Measurements from ENCODE around the gene MTTP.

The MTTP gene

GRCh38 chr4:99642725-99643489 is 68.3 kb downstream of the MTTP start:
- no peak for DNase-seq

DNA sequence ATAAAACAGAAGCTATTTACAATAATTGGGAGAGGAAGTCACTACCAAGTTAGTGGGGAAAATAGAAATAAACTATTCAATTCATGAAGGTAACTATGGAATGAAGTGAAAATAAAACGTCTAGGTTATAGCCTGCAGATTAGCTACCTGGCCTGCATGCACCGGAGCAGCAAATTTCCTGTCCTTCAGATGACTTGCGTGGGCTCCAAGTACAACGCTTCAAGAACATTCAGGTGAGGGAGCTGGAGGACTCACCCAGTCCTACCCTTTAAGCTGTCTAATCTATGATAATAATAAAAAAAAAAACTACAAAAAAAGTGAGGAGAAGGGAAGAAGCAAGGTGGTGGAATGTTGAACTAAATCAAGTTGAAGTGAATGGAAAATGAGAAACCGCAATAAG is 69.8 kb downstream of the MTTP start:
- DNase-seq, result no peak

- DNase-seq, result no peak
These were observed 70.4 kb downstream of the MTTP start for GRCh38 chr4:99645036-99645435.

DNA sequence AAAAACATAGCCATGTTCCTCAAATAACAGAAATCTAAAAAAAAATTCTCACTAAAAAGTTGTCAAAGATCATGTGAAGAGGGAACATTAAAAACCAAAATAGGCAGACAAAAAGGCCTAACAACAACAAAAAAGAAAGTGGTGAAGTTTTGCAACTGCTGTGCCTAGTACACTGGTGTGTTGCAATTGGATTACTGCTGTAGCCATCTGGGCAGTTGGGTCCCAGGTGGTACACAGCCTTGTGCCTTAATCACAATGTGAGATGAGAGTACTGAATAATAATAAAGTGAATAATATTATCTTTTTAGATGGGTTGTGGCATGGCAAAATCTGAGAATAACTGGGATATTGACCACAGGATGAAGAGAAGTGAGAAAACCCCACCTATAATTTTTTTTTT is 71.0 kb downstream of the MTTP start:
- no peak for DNase-seq

DNA sequence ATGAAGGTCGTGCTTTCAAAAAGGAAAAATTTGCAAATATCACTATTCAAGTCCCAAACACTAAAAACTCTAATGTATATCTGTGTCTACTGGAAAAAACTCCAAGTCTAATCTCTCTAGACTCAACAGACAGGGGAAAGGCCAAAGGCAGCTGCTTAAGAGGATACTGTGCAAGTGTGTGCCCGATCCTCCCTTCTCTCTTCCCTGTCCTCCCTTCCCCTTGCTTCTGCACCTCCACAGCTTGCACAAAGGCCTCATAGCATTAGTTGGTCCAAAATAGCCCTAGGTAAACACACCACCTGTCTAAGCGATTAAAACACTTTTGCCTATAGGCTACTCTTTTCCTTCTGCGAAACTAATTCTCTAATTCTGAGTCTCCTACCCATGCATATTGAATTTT is 72.4 kb downstream of the MTTP start:
- DNase-seq, result no peak

- no peak for DNase-seq
These were observed 73.7 kb downstream of the MTTP start for GRCh38 chr4:99648321-99648720.

- no peak for DNase-seq
These were observed 74.6 kb downstream of the MTTP start for GRCh38 chr4:99649208-99649607.

DNA sequence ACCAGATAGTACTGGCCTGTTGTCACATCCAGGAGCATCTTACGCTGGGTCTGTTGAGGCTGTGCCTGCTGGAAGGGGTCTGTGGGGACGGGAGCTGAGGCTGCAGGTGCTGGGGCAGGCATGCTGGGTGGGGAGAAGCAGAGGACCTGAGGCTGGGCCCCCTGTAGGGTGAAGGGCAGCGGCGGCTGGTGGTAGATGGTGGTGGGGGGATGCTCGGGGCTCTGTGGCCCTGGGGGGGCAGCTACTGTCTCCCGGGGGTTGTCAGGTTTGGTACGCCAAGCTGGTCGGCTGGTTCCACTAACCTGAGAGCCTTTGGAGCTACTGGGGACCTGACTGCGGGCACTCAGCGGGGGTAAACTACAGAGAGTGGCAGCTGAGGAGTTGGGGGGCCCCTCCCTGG is 75.2 kb downstream of the MTTP start:
- no peak for DNase-seq

DNA sequence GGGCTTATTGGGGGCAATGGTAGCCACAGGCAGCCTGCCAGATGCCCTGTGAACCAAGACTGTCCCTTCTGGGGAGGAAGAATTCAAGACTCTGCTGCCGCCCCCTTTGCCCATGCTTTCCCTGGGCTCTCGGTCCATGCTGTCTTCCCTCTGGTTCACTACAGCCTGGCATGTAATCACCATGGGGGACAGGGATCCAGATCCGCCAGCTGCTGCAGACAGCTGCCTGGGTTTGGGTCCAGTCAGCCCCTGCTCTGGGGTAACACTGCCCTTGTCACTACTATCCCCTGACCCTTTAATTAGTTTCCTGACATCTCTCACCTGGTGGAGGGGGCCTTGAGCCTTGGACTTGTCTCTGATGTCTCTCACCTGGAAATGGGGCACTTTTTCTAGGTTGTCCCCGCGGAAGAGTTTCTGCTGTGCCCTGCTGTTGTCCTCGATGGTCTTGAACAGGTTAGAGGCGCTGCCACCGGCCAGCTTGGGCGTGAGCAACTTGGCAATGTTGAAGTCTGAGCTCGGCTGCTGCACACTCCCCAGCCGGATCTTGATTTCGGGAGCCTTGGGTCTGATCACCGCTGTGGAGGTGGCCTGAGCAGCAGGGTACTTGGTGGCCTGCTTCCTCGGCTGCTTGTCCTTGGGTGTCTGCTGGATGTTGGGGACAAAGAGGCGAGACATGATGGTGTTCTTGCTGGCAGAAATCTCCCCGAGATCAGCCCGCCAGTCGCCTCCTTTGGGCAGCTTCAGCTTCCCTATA is 76.6 kb downstream of the MTTP start:
- no peak for DNase-seq

DNA sequence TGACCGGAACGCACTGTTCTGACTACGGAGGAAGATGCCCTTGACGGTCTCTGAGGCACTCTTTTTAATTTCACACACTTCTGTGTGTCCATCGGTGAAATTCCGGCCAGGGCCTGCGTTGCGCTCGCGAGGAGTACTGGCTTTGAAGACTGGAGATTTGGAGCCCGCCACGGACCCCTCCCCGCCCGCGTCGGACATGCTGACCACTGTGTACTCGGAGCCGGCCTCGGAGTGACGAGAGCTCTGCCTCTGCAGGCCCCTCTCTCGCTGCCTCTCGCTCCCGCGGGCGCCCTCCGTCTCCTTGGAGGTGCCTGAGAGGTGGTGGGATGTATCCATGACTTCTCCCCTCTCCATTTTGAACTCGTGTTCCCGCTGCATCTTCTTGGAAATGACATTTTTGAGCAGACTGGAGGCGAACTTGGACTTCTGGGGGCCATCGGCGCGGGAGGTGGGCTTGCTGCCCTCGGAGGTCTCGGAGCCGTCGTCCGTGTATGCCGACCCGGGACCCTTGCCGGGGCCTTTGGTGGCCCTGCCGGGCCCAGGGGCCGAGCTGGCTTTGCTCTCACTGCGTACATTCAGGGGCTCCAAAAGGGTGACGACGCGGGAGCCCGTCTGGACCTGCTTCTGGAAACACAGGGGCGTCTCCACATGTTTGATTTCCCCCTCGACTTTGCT is 77.3 kb downstream of the MTTP start:
- no peak for DNase-seq

- no peak for DNase-seq
These were observed 78.2 kb downstream of the MTTP start for GRCh38 chr4:99652596-99653436.

DNA sequence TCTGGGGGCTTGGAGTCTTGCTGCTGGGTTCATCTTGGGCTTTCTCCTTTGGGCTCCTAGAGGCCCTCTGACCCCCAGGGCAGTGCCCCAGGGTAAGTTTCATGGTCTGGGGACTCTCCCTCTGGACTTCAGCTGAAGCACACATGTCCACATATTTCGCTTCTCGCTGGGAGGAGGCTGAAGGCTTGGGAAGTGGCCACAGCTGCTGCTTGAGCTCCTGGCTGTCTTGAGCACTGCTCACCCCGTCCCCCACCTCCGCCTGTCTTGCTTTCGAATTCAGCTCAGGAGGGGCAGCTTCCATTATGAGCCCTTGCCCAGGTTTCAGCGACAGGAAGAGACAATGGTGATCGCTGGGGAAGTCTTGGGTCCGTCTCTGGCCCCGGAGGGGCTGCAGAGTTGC is 79.3 kb downstream of the MTTP start:
- DNase-seq, result no peak

DNA sequence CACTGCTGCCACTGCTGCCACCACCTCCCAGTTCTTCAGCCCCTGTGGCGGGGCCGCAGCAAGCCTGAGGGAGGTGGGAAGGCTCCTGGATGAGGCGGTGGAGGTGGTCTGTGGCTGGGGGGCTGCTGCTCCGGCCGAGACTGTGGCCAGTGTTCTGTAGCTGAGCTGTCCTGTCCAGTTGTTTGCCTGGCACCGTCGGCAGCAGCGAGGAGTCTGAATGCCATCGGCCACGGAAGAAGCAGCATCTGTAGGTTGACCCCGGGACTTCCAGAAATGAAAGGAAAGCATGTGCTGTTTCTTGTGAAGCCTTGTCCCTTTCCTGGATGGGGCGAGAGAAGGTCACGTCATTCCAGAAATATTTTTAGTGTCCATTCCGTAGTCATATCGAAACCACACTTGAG is 79.7 kb downstream of the MTTP start:
- no peak for DNase-seq

DNA sequence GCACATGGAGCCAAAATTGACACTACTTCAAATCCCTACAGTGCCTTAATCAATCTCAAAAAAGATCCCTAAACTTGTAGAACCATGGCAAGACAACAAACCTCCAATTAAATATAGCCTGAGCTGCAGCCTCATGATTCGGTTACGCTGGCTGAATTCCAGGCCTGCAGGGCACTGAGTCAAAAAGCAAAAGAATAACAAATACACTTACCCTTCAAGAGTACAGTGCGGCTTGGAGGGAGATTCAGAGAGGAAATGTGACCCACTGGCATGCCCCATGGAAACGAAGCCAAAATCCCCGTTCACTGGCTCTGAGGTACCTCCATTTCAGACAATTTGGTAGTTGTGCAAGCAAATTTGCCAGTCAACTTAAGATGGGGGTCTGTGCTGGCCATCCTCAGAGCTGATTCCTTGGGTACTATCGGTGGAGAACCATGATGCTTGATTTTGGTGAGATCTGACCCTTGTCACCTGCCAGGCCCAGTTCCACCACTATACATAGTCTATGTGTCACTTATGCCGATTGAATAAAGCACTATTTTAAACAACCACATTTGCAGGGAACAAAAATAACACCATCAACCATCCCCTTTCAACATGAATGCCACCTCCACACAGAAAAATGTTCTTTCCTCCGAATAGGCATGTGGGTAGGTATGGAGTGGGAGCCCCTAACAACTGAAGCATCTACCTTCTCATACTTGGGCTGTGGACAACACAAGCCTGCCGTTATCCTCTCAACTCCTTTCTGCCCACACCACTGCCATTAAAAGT is 80.9 kb downstream of the MTTP start:
- DNase-seq, result no peak

DNA sequence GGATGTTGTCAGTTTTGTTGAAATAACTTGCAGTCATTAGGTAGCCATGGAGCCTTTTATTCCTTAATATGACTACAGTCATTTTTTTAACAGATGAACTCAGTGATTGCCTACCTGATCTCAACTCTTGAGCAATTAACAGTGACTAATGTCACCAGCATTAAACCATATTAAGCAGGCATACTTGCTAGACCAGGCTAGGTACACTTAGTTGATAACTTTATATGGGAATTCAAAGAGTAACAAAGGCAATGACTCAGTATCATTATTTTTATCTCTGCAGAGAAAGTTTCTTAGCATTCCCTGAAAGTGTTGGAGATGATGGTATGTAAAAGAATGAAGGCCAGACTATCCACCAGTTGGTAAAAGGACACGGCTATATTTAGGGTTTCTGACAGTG is 83.2 kb downstream of the MTTP start, which contains the start of gene C4orf54:
Gene C4orf54, minus strand, starts transcription at position 31 of the 400 bp plus-strand sequence. CDS start 3,180 bp downstream, outside the sequence.
- DNase-seq, result no peak

- DNase-seq, result no peak
These were observed 84.0 kb downstream of the MTTP start for GRCh38 chr4:99658666-99659065.

DNA sequence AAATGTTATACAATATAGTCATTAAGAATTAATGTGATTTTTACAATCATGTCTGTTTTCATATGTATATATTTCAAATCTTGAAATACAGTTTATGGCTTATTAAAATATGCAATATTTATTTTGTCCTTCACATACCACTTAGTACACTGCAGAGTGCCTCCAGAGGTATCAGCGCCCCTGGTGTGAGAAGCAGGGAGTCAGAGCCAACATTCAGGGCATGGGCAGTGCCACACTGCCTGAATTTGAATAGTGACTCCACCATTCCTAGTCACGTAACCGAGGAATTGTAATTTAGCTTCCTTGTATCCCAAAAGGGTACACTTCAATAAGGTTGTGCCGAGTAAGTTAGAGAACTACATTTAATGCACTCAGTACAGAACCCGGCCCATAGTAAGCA is 87.3 kb downstream of the MTTP start:
- no peak for DNase-seq

GRCh38 chr4:99664716-99665115 is 90.1 kb downstream of the MTTP start:
- DNase-seq, result no peak

GRCh38 chr4:99665983-99666382 is 91.4 kb downstream of the MTTP start:
- no peak for DNase-seq

GRCh38 chr4:99668472-99668871 is 93.8 kb downstream of the MTTP start:
- DNase-seq, result no peak

GRCh38 chr4:99669084-99669483 is 94.5 kb downstream of the MTTP start:
- DNase-seq, result no peak
